ENCODE data around the gene RRAGB. TPM values are rescaled to one million over a fixed set of nuclear protein-coding genes. Genes with fewer than 3 reads are reported as not detected.
"Not testable (repeated sequence)": the region's sequence is repeated elsewhere in the genome, so short reads cannot be mapped to it uniquely, and the experiment has no call there.

RRAGB gene
- total RNA-seq, 2 experiments from 2014 or later, result 6.6 to 7.3 TPM

DNA sequence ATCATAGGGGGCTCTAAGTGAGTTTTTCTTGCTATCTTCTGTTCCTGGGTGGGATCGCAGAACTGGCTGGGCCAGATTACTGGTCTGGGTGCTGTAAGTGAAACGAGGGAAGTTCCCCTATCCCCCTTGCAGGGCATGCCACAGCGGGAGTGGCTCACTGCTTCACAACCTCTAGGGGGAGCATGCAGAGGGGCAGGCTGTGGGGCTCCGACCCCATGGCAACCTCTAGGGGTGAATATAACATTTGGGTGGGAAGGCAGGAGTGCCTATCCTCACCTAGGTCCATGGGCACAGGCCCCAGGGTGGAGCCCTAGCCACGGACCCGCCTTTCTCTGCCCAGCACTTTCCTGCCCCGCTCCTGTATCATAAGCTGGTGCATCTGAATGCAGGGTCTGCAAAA is 1.7 kb upstream of the RRAGB start:
- no peak for DNase-seq
- H3K36me3 Mint-ChIP-seq (ENCODE audit: low read depth), result peaks cover 5% of the 10 kb centered on the region
- peaks cover 2% of the 10 kb centered on the region for H3K9me3 Mint-ChIP-seq
- H3K4me3 Mint-ChIP-seq, result no peak overlapping the region
- H3K27me3 Mint-ChIP-seq, result no peaks in the 10 kb centered on the region
- H3K27ac Mint-ChIP-seq, result no peak overlapping the region
- ChIA-PET CTCF (interaction anchor here (1.8 kb wide), 1 partner anchor 31 kb away, joined by 4 read pairs; no protein-coding TSS in a partner anchor), POLR2A (interaction anchor here (0.7 kb wide), 1 partner anchor 540 kb away, joined by 8 read pairs; no protein-coding TSS in a partner anchor)
- H3K4me1 Mint-ChIP-seq, result peaks cover 23% of the 10 kb centered on the region

DNA sequence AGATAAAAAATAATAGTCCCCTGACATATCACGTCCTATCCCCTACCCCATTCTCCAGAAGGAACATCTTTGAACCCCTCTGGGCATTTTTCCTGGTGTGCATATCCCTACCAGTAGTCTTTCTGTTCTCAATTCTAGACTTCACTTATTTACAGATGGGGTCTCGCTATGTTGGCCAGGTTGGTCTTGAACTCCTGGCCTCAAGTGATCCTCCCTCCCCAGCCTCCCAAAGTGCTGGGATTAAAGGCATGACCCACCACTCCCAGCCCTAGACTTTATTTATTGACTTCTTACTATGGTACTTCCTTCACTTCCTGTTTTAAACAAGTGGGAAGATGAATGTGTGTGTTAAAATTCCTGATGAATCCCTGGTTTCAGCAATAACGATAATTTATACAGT is 612 bp upstream of the RRAGB start:
- Mint-ChIP-seq H3K4me1 (peaks cover 28% of the 10 kb centered on the region), H3K4me3 (peak overlapping the region; percentile 89), H3K36me3 (ENCODE audit: low read depth) (peaks cover 11% of the 10 kb centered on the region), H3K9me3 (no peaks in the 10 kb centered on the region), H3K27me3 (no peaks in the 10 kb centered on the region), H3K27ac (peak overlapping the region; percentile 96)
- no peak for DNase-seq
- POLR2A ChIA-PET, result no interaction called here
- CTCF ChIA-PET, result no interaction called here

DNA sequence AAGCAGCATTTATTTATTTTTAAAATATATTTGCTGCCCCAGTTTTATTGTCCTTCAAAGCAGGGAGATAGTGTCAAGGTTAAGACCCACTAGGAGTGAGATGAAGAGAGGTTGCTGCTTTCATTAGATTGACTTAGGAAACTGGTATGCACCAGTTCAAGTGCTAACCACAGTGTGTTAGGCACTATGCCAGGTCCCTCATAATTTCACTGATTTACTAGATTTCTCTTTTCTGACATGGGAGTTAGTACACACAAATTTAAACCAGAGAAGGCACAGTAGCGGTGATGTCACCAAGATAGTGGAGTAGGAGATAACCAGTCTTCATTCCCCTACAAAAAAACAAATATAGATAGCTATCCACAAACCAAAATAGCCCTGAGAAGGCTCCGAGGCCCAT is 14.3 kb downstream of the RRAGB start:
- Mint-ChIP-seq H3K27me3 (no peaks in the 10 kb centered on the region), H3K27ac (no peak overlapping the region), H3K4me3 (no peak overlapping the region), H3K4me1 (peaks cover 2% of the 10 kb centered on the region), H3K9me3 (peaks cover 2% of the 10 kb centered on the region), H3K36me3 (ENCODE audit: low read depth) (peaks cover 58% of the 10 kb centered on the region)
- no peak for DNase-seq
- CTCF ChIA-PET, result no interaction called here
- POLR2A ChIA-PET, result no interaction called here

DNA sequence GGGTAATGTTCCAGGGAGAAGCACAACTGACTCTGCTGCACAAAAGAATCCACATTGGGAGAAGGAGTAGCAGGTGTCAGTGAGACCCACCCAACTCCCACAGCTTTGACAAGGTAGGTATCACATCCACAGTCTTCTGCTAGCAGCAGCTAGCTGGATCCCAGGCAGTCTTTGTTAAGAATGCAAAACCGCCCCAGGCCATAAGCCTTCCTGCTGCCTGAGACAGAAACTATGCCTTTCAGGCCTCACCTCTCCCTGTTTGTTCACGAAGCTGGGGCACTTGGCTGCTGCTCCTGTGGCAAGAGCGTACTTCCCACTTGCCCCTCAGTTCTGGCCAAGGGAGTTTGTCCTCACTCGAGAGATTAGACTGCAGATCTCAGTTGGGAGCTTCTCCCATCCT is 21.4 kb downstream of the RRAGB start:
- peaks cover 41% of the 10 kb centered on the region for H3K36me3 Mint-ChIP-seq (ENCODE audit: low read depth)

DNA sequence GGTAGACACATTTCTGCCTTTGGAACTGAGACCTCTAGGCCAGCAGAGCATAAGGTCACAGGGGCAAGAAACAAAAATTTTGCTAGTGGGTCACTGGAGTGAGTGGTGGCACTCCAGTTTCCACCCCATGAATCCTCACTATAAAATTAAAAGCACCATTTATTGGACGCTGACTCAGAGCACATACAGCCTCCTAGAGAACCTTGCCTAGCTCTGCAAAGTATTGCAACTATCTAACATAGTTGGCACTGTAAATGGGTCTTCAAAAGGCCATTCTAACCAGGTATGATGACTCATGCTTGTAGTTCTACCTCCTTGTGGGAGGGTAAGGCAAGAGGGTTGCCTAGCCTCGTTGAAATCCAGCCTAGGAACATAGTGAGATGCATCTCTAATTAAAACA is 25.1 kb downstream of the RRAGB start:
- POLR2A ChIA-PET, result no interaction called here
- no peak for DNase-seq
- CTCF ChIA-PET, result no interaction called here
- no peak overlapping the region for H3K27ac Mint-ChIP-seq
- no peaks in the 10 kb centered on the region for H3K9me3 Mint-ChIP-seq
- no peaks in the 10 kb centered on the region for H3K4me1 Mint-ChIP-seq
- H3K4me3 Mint-ChIP-seq, result no peak overlapping the region
- H3K27me3 Mint-ChIP-seq, result no peaks in the 10 kb centered on the region
- peaks cover 24% of the 10 kb centered on the region for H3K36me3 Mint-ChIP-seq (ENCODE audit: low read depth)

More for the DNA sequence above, 21.4 kb downstream of the RRAGB start:
- POLR2A ChIA-PET, result no interaction called here
- CTCF ChIA-PET, result interaction anchor here (0.9 to 1.8 kb wide), 3 partner anchors 9 to 15 kb away, joined by 3 to 8 read pairs (median 4); no protein-coding TSS in a partner anchor
- H3K27ac Mint-ChIP-seq, result no peak overlapping the region
- no peaks in the 10 kb centered on the region for H3K27me3 Mint-ChIP-seq
- no peak for DNase-seq
- peaks cover 2% of the 10 kb centered on the region for H3K4me1 Mint-ChIP-seq
- no peak overlapping the region for H3K4me3 Mint-ChIP-seq
- peaks cover 2% of the 10 kb centered on the region for H3K9me3 Mint-ChIP-seq

DNA sequence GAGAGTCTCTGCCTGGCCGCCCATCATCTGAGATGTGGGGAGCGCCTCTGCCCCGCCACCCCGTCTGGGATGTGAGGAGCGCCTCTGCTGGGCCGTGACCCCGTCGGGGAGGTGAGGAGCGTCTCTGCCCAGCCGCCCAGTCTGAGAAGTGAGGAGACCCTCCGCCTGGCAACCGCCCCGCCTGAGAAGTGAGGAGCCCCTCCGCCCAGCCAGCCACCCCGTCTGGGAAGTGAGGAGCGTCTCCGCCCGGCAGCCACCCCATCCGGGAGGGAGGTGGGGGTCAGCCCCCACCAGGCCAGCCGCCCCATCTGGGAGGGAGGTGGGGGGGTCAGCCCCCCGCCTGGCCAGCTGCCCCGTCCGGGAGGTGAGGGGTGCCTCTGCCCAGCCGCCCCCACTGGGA is 30.9 kb downstream of the RRAGB start:
- H3K4me3 Mint-ChIP-seq, DNase-seq, H3K27ac Mint-ChIP-seq, H3K27me3 Mint-ChIP-seq, CTCF ChIA-PET, H3K4me1 Mint-ChIP-seq, POLR2A ChIA-PET, H3K9me3 Mint-ChIP-seq: not testable (repeated sequence)
- peaks cover 15% of the 10 kb centered on the region for H3K36me3 Mint-ChIP-seq (ENCODE audit: low read depth)

DNA sequence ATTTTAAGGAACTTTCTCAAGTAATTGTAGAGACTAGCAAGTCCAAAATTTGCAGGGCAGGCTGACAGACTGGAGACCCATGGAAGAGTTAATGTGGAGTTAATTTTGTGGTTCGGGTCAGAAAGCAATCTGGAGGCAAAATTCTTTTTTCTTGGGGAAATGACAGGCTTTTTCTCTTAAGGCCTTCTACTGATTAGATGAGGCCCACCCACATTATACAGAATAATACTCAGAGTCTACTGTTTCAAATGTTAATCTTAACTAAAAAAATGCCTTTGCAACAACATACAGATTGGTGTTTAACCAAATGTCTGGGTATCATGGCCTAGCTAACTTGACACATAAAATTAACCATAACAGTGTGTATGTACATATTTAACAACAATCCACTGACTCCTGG is 32.7 kb downstream of the RRAGB start:
- POLR2A ChIA-PET, result no interaction called here
- Mint-ChIP-seq H3K27ac (no peak overlapping the region), H3K4me3 (no peak overlapping the region), H3K4me1 (no peaks in the 10 kb centered on the region), H3K36me3 (ENCODE audit: low read depth) (peaks cover 12% of the 10 kb centered on the region), H3K27me3 (no peaks in the 10 kb centered on the region), H3K9me3 (no peaks in the 10 kb centered on the region)
- no peak for DNase-seq
- CTCF ChIA-PET, result interaction anchor here (1.2 kb wide), 1 partner anchor 13 kb away, joined by 5 read pairs; no protein-coding TSS in a partner anchor

DNA sequence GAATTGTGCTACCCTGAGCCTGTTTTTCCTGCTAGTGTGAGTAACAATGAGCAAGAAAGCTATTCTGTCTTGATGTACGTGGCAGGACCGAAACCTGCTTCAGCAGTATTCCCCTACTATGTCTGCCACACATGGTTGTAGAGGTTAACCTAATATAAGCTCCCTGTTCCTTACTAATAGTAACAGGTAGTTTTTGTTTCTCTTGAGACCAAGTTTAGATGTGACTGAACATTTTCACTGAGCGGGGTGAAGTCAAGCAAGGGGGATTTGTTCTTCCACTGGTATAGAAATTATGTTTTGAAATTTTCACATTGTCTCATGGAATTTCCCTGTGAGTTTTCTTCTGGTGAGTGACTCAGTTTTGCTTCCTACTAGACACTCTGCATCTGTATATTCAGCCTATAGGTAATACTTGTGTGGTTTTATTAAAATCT is 37.3 kb downstream of the RRAGB start:
- ChIA-PET POLR2A (no interaction called here), CTCF (no interaction called here)
- H3K4me3 Mint-ChIP-seq, result no peak overlapping the region
- H3K36me3 Mint-ChIP-seq (ENCODE audit: low read depth), result peaks cover 17% of the 10 kb centered on the region
- DNase-seq, result no peak
- H3K27me3 Mint-ChIP-seq, result no peaks in the 10 kb centered on the region
- no peak overlapping the region for H3K27ac Mint-ChIP-seq
- no peaks in the 10 kb centered on the region for H3K4me1 Mint-ChIP-seq
- no peaks in the 10 kb centered on the region for H3K9me3 Mint-ChIP-seq

DNA sequence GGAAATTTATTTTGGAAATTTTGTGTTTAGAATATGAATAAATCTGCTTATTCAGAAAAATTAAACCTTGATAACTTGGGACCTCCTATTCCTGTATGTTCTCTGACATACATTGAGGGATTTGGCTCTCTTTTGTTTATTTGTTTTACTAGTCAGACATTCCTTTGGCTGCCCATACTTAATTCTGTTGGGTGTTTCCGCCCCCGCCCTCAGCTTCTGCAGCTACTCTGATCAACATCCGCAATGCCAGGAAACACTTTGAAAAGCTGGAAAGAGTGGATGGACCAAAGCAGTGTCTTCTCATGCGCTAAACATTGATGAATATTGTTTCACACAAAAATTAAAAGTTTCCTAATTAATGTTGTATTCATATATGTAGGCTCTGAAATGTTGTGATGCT is 40.5 kb downstream of the RRAGB start:
- H3K9me3 Mint-ChIP-seq, result no peaks in the 10 kb centered on the region
- ChIA-PET POLR2A (no interaction called here), CTCF (no interaction called here)
- no peak for DNase-seq
- H3K4me3 Mint-ChIP-seq, result no peak overlapping the region
- no peak overlapping the region for H3K27ac Mint-ChIP-seq
- no peaks in the 10 kb centered on the region for H3K4me1 Mint-ChIP-seq
- H3K36me3 Mint-ChIP-seq (ENCODE audit: low read depth), result peaks cover 23% of the 10 kb centered on the region
- H3K27me3 Mint-ChIP-seq, result no peaks in the 10 kb centered on the region

DNA sequence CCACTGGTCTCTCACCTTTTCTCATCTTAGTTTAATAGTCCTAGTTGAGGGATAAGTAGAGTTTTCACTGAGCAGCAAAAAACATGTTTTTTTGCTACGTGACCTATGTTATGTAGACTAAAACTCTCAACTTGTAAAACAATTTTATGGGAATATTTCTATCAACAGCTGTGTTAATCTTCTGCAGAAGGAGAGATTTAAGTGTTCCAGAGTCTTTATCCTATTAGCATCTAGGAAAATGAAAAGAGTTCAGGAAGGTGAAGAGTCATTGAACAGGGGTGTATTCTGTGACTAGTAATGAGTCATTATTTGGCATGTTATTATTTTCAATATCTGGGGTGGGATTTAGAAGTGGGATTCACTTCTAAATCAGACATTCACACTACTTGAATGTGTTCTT is 41.9 kb downstream of the RRAGB start:
- Mint-ChIP-seq H3K9me3 (no peaks in the 10 kb centered on the region), H3K4me1 (no peaks in the 10 kb centered on the region), H3K36me3 (ENCODE audit: low read depth) (peaks cover 24% of the 10 kb centered on the region), H3K4me3 (no peak overlapping the region), H3K27ac (no peak overlapping the region), H3K27me3 (no peaks in the 10 kb centered on the region)
- ChIA-PET POLR2A (no interaction called here), CTCF (no interaction called here)
- no peak for DNase-seq

DNA sequence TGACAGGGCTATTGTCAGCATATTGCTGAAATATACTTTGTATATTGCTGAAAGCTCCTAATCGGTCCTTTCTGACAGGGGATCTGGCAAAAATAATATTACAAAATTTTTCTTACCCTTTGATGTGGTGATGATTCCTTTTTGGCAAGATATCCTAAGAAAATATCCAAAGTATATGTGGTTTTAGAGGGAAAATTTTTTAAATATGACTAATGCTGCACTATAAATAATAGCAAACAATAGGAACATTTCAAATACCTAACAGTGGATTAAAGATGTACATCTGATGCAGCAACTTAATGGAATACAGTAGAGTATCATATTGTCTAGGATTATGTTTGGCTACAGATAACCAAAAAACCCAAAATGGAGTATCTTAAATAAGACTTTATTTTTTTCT is 49.6 kb downstream of the RRAGB start:
- Mint-ChIP-seq H3K9me3 (peaks cover 3% of the 10 kb centered on the region), H3K27me3 (no peaks in the 10 kb centered on the region), H3K36me3 (ENCODE audit: low read depth) (peaks cover 18% of the 10 kb centered on the region), H3K27ac (no peak overlapping the region), H3K4me1 (no peaks in the 10 kb centered on the region), H3K4me3 (no peak overlapping the region)
- POLR2A ChIA-PET, result no interaction called here
- CTCF ChIA-PET, result no interaction called here
- DNase-seq, result no peak

DNA sequence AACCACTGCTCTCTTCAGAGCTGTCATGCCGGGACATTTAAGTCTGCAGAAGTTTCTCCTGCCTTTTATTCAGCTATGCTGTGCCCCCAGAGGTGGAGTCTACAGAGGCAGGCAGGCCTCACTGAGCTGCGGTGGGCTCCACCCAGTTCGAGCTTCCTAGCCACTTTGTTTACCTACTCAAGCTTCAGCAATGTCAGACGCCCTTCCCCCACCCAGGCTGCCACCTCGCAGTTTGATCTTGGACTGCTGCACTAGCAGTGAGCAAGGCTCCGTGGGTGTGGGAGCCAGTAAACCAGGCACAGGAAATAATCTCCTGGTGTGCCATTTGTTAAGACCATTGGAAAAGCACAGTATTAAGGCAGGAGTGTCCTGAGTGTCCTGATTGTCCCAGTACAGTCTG is 56.9 kb downstream of the RRAGB start:
- H3K4me3 Mint-ChIP-seq, H3K4me1 Mint-ChIP-seq, H3K9me3 Mint-ChIP-seq, H3K27ac Mint-ChIP-seq, CTCF ChIA-PET, POLR2A ChIA-PET, H3K27me3 Mint-ChIP-seq: not testable (repeated sequence)
- H3K36me3 Mint-ChIP-seq (ENCODE audit: low read depth), result peaks cover 21% of the 10 kb centered on the region
- peak; percentile 6 for DNase-seq

DNA sequence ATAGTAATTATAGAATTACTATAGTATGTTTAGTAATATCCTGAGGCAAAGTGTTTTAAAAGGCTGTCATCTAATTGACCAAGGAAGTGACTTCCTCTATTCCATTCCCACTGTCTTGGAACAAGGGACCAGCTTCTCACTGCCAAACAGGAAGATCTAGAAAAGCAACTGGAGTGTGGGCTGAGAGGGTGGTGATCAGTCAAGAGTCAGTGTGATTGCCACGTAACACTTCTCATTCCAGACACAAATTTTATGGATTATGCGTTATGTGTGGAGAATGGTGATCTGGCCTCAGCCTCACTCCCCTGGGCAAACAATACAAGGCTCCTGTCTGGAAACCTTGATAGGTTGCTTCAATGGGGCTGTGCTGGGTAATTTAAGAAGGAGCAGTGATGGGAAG is 60.0 kb downstream of the RRAGB start:
- ChIA-PET POLR2A (no interaction called here), CTCF (no interaction called here)
- peaks cover 8% of the 10 kb centered on the region for H3K36me3 Mint-ChIP-seq (ENCODE audit: low read depth)
- no peak overlapping the region for H3K27ac Mint-ChIP-seq
- DNase-seq, result no peak
- H3K9me3 Mint-ChIP-seq, result peaks cover 6% of the 10 kb centered on the region
- H3K4me3 Mint-ChIP-seq, result no peak overlapping the region
- H3K4me1 Mint-ChIP-seq, result no peaks in the 10 kb centered on the region
- no peaks in the 10 kb centered on the region for H3K27me3 Mint-ChIP-seq

DNA sequence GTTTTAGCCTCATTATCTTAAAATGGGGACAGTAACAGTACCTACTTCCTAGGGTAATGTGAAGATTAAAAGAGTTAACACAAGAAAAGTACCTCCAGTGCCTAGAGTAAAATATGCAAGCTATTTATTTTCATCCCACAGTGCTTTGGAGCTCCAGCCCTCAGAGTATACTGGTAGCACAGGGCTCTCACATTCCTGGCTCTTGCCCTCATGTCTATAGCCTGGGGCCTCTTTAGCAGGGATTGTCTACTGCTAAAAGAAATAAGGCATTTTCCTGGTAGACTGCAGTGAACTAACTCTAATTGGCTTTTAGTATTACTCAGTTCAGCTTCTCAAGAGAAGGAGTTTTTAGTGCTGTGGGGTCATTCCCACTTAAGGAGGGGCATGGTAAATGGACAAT is 60.8 kb downstream of the RRAGB start:
- ChIA-PET POLR2A (no interaction called here), CTCF (no interaction called here)
- H3K36me3 Mint-ChIP-seq (ENCODE audit: low read depth), result peaks cover 6% of the 10 kb centered on the region
- H3K27ac Mint-ChIP-seq, result no peak overlapping the region
- no peaks in the 10 kb centered on the region for H3K4me1 Mint-ChIP-seq
- no peak for DNase-seq
- H3K9me3 Mint-ChIP-seq, result peaks cover 5% of the 10 kb centered on the region
- H3K4me3 Mint-ChIP-seq, result no peak overlapping the region
- no peaks in the 10 kb centered on the region for H3K27me3 Mint-ChIP-seq

All from activated CD4-positive, alpha-beta T cell treated with anti-CD3 and anti-CD28 coated beads, Interleukin-2, amount 10 ng/mL, durations not matched to agents 7 days and 5 days (primary cell).